ENCODE data around the gene SMIM38. TPM values are rescaled to one million over a fixed set of nuclear protein-coding genes. Genes with fewer than 3 reads are reported as not detected.

SMIM38 gene
- total and polyA plus RNA-seq, 10 donors = 0.02 to 2.0 (median 0.93) TPM

DNA sequence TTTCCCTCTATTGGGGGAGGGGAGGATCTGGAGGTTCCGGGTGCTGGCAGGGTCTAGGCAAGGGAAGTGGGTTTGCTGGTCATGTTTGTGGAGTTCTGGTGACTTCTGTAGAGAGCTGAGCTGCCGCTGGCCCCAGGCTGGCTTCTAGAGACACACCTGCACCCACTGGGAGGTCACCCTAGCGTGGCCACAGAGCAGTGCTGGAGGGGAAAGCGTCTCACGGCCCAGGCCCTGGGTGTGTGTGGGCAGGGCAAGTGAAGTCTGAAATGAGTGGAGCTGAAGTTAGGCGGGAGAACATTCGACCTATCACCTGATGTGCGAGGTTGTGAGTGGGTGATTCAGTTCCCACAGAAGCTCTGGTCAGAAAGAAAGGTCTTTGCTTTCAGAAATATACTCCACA is 27.9 kb downstream of the SMIM38 start:
- WGBS, 5 donors = 66 to 73% (median 69%) methylated on average over 8 of the region's 8 CpGs
- TF ChIP-seq CTCF (IDR thresholded peaks at IDR 0.05 in 8 of 11, conservative IDR thresholded peaks at IDR 0.05 in 3 of 11) = no peak
- TF ChIP-seq POLR2A (IDR thresholded peaks at IDR 0.05) = no peak
- TF ChIP-seq POLR2AphosphoS5 (IDR thresholded peaks at IDR 0.05) = no peak
- H3K27me3 ChIP-seq (replicated peaks in 1 of 7) = peaks cover 0 to 8% (median 0%) of the 10 kb centered on the region in 7 donors
- no peaks in the 10 kb centered on the region for H3K36me3 ChIP-seq
- H3K4me1 ChIP-seq = no peaks in the 10 kb centered on the region
- intact Hi-C loops (cut with DNase I; ENCODE audit: low total_unique reads) = no loop called here
- no peak for DNase-seq
- no peak overlapping the region for H3K27ac ChIP-seq
- no peak overlapping the region for H3K4me3 ChIP-seq
- peaks cover 0 to 25% (median 13%) of the 10 kb centered on the region in 8 donors for H3K9me3 ChIP-seq

GRCh38 chr11:69186316-69187260 is 30.9 kb downstream of the SMIM38 start:
- Histone ChIP-seq H3K4me1 (no peaks in the 10 kb centered on the region), H3K27ac (no peak overlapping the region), H3K9me3 (peaks cover 0 to 18% (median 13%) of the 10 kb centered on the region in 8 donors), H3K36me3 (no peaks in the 10 kb centered on the region), H3K4me3 (no peak overlapping the region), H3K27me3 (replicated peaks in 1 of 7) (no peaks in the 10 kb centered on the region)
- intact Hi-C loops (cut with DNase I; ENCODE audit: low total_unique reads) = no loop called here
- DNase-seq = no peak
- TF ChIP-seq POLR2AphosphoS5 (IDR thresholded peaks at IDR 0.05) = no peak
- no peak for TF ChIP-seq POLR2A (IDR thresholded peaks at IDR 0.05)
- no peak for TF ChIP-seq CTCF (IDR thresholded peaks at IDR 0.05 in 8 of 11, conservative IDR thresholded peaks at IDR 0.05 in 3 of 11)
- WGBS, 5 donors = 86 to 92% (median 90%) methylated on average over 13 to 17 of the region's 17 CpGs

GRCh38 chr11:69187540-69188065 is 31.9 kb downstream of the SMIM38 start:
- no peaks in the 10 kb centered on the region for H3K27me3 ChIP-seq (replicated peaks in 1 of 7)
- WGBS, 5 donors = 83 to 91% (median 89%) methylated on average over 7 of the region's 7 CpGs
- peaks cover 0 to 3% (median under 1%) of the 10 kb centered on the region in 6 donors for H3K4me1 ChIP-seq
- H3K36me3 ChIP-seq = no peaks in the 10 kb centered on the region
- no peak overlapping the region for H3K4me3 ChIP-seq
- no peak overlapping the region for H3K27ac ChIP-seq
- DNase-seq = no peak
- no peak for TF ChIP-seq POLR2AphosphoS5 (IDR thresholded peaks at IDR 0.05)
- no peak for TF ChIP-seq POLR2A (IDR thresholded peaks at IDR 0.05)
- no peak for TF ChIP-seq CTCF (IDR thresholded peaks at IDR 0.05 in 8 of 11, conservative IDR thresholded peaks at IDR 0.05 in 3 of 11)
- intact Hi-C loops (cut with DNase I; ENCODE audit: low total_unique reads) = no loop called here
- peaks cover 0 to 18% (median 13%) of the 10 kb centered on the region in 8 donors for H3K9me3 ChIP-seq

GRCh38 chr11:69189059-69189458 is 33.3 kb downstream of the SMIM38 start:
- Histone ChIP-seq H3K4me3 (no peak overlapping the region), H3K36me3 (no peaks in the 10 kb centered on the region), H3K9me3 (peaks cover 0 to 18% (median 13%) of the 10 kb centered on the region in 8 donors), H3K27ac (no peak overlapping the region), H3K4me1 (peaks cover 0 to 8% (median 2%) of the 10 kb centered on the region in 6 donors), H3K27me3 (replicated peaks in 1 of 7) (no peaks in the 10 kb centered on the region)
- intact Hi-C loops (cut with DNase I; ENCODE audit: low total_unique reads) = no loop called here
- no peak for DNase-seq
- TF ChIP-seq CTCF (IDR thresholded peaks at IDR 0.05 in 8 of 11, conservative IDR thresholded peaks at IDR 0.05 in 3 of 11) = no peak
- no peak for TF ChIP-seq POLR2AphosphoS5 (IDR thresholded peaks at IDR 0.05)
- no peak for TF ChIP-seq POLR2A (IDR thresholded peaks at IDR 0.05)
- WGBS, 5 donors = 75 to 84% (median 82%) methylated on average over 3 of the region's 3 CpGs

Data from spleen (tissue), 11 donors.